AG08395 (cell line): Measurements from ENCODE around the gene VPS8.

Experiments used
- DNase-seq: peaks from one replicate; pipeline ENCODE4 v3.0.0; 2012; ENCODE audit warnings: mixed read lengths, low spot score

VPS8 gene

DNA sequence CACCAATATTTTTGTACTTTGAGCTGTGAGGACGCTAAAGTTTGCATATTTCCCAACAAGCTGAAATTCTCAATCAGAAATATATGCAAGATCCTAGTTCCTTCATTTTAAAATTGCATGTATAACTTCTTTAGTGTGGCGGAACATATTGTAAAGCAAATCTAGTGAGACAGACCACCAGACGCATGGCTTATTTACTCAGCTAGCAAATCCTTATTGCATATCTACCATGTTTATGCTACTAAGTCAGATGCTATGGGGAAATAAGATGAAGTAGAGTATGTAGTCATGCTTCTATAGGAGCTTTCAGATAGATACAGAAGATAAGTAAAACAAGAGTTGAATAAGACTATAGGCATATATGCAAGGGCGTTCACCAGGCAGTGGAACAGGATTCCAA is 278.8 kb downstream of the VPS8 start:
- no peak for DNase-seq

DNA sequence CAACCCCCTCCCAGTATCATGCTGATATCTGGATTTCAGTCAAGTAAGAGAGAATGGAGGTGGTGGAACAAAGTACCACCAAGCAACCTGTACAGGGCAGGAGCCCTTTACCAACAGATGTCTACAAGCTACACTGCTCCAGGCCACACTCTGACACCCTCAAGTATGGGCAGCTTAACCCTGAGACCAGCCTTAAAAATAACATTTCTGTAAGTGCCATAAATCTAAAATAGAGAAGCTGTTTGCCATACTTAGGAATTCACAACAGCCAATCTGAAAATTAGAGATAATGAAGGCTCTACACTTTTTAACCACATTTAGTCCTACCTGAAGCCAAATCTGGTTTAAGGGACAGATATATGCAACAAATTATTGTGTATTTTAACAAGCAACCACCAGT is 281.1 kb downstream of the VPS8 start:
- no peak for DNase-seq

DNA sequence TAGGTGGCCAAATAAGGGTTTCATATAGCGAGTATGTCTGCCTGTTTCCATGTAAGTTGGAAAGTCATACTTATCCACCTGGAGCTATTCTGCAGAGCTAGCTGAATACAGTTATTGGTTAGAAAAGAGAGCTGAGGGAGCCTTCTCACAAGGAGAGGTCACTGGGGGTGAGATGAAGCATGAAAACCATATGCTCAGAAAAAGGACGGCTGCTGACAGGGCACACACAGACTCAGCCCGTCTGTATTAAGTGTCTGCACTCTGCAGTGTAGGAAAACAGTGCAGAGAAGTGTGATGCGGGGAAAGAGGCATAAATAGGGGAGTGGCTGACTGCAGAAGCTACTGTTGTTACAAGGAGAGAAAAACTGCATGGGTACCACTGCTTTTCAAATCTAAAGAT is 282.7 kb downstream of the VPS8 start:
- DNase-seq, result no peak
